ENCODE data around the gene SPP1. TPM values are rescaled to one million over a fixed set of nuclear protein-coding genes. Genes with fewer than 3 reads are reported as not detected.

The SPP1 gene
- total RNA-seq (10 to 100 TPM in 2 of 4 donors, 1 to 10 TPM in 2; 1.4 to 58.7 (median 25.0) TPM), polyA plus RNA-seq (1 to 10 TPM in 1 of 3 donors, under 1 TPM in 2; 0.69 to 5.5 (median 0.70) TPM)
- long read RNA-seq, donor 1, transcript SPP1-203 (7 exons, 1,473 nt): major isoform, 9 of 13 reads
- long read RNA-seq, donor 1, partial matches to known transcripts: 0 of 13 reads
- long read RNA-seq, donor 1, other reads (novel, unspliced or antisense): 0 of 13 reads
- long read RNA-seq, donor 2: 0 reads

DNA sequence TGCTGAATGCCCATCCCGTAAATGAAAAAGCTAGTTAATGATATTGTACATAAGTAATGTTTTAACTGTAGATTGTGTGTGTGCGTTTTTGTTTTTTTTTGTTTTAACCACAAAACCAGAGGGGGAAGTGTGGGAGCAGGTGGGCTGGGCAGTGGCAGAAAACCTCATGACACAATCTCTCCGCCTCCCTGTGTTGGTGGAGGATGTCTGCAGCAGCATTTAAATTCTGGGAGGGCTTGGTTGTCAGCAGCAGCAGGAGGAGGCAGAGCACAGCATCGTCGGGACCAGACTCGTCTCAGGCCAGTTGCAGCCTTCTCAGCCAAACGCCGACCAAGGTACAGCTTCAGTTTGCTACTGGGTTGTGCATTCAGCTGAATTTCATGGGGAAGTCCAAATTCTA is at the start of gene SPP1:
Gene SPP1 (plus strand): TSS at position 249 of the 400 bp plus-strand sequence. CDS start 1,182 bp downstream, outside the sequence.
- no peaks in the 10 kb centered on the region for H3K27me3 ChIP-seq (ENCODE audit: insufficient read depth in 3 of 3, low read length in 2 of 3)
- no peaks in the 10 kb centered on the region for H3K9me3 ChIP-seq
- ATAC-seq (no peak), DNase-seq (no peak)
- 39 to 42% (median 41%) methylated on average over 8 of the region's 8 CpGs for WGBS, 3 donors
- TF ChIP-seq, protein P1, sequence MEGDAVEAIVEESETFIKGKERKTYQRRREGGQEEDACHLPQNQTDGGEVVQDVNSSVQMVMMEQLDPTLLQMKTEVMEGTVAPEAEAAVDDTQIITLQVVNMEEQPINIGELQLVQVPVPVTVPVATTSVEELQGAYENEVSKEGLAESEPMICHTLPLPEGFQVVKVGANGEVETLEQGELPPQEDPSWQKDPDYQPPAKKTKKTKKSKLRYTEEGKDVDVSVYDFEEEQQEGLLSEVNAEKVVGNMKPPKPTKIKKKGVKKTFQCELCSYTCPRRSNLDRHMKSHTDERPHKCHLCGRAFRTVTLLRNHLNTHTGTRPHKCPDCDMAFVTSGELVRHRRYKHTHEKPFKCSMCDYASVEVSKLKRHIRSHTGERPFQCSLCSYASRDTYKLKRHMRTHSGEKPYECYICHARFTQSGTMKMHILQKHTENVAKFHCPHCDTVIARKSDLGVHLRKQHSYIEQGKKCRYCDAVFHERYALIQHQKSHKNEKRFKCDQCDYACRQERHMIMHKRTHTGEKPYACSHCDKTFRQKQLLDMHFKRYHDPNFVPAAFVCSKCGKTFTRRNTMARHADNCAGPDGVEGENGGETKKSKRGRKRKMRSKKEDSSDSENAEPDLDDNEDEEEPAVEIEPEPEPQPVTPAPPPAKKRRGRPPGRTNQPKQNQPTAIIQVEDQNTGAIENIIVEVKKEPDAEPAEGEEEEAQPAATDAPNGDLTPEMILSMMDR (IDR thresholded peaks at IDR 0.05): no peak
- H3K27ac ChIP-seq: no peak within 1 kb of the TSS
- intact Hi-C loops (cut with DNase I): loop anchor here in 1 of 2 donors (10.0 kb wide), 1 partner anchor 301 kb away; no protein-coding TSS in a partner anchor
- no peaks in the 10 kb centered on the region for H3K4me1 ChIP-seq
- no peaks in the 10 kb centered on the region for H3K36me3 ChIP-seq (ENCODE audit: insufficient read depth in 1 of 2, low read depth in 1 of 2)
- no peak within 1 kb of the TSS for H3K4me3 ChIP-seq

DNA sequence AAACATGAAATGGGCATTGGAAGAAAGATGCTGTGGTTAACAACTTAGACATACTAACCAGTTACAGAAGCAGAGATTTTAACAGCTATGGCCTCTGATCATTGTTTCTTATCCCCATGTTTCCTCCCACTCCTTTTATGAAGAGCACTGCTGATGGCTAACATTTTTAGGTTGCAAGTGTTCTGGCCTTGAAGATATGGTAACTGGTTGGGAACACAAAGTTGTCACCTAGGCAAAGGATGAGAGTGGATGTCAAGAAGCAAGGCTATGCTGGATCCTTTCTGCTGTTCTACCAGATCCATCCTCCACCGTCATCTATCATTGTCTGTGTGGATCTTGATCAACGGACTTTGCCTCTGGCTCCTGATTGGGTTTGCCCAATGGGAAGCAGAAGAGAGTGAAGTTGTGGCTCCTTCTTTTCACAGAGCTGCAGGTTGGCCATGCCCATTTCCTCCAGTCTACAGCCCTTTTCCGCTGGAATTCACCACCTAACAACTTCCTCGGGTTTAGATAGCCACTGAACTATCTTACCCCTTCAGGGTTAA is 48.9 kb upstream of the SPP1 start:
- H3K4me3 ChIP-seq: no peak overlapping the region
- H3K4me1 ChIP-seq: no peaks in the 10 kb centered on the region
- no peak overlapping the region for H3K27ac ChIP-seq
- H3K36me3 ChIP-seq (ENCODE audit: insufficient read depth in 1 of 2, low read depth in 1 of 2): no peaks in the 10 kb centered on the region
- TF ChIP-seq, protein P1 (IDR thresholded peaks at IDR 0.05): no peak
- ATAC-seq: no peak
- intact Hi-C loops (cut with DNase I): loop anchor here in 1 of 2 donors (1.0 kb wide), 1 partner anchor 12 kb away; no protein-coding TSS in a partner anchor
- 78 to 92% (median 88%) methylated on average over 4 of the region's 4 CpGs for WGBS, 3 donors
- H3K27me3 ChIP-seq (ENCODE audit: insufficient read depth in 3 of 3, low read length in 2 of 3): peaks cover 0 to 2% (median 0%) of the 10 kb centered on the region in 3 donors
- H3K9me3 ChIP-seq: peaks cover under 1% of the 10 kb centered on the region
- no peak for DNase-seq

DNA sequence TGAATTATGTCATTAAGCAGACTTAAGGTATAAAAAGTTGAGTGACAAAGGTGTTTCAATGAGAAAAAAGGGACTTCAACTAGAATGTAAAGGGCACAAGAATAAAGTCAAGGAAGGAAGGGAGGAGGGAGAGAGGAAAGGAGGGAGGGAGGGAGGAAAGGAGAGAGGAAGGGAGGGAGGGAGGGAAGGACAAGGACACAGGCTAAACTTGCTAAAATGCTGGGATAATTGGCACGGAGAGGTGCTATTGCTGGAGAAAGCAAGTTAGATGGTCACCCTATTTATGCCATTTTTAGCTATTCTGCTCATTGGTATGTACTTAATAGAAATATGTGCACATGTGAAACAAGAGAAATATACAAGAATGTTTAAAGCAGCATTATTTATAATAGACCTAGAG is 44.9 kb upstream of the SPP1 start:
- no peak overlapping the region for H3K4me3 ChIP-seq
- 61 to 80% (median 72%) methylated on average over 1 of the region's 1 CpG for WGBS, 3 donors
- DNase-seq (no peak), ATAC-seq (no peak)
- H3K4me1 ChIP-seq: no peaks in the 10 kb centered on the region
- TF ChIP-seq, protein P1 (IDR thresholded peaks at IDR 0.05): no peak
- intact Hi-C loops (cut with DNase I): no loop called here
- H3K9me3 ChIP-seq: peaks cover 5% of the 10 kb centered on the region
- no peak overlapping the region for H3K27ac ChIP-seq
- no peaks in the 10 kb centered on the region for H3K36me3 ChIP-seq (ENCODE audit: insufficient read depth in 1 of 2, low read depth in 1 of 2)
- H3K27me3 ChIP-seq (ENCODE audit: insufficient read depth in 3 of 3, low read length in 2 of 3): peaks cover 0 to 2% (median 0%) of the 10 kb centered on the region in 3 donors

DNA sequence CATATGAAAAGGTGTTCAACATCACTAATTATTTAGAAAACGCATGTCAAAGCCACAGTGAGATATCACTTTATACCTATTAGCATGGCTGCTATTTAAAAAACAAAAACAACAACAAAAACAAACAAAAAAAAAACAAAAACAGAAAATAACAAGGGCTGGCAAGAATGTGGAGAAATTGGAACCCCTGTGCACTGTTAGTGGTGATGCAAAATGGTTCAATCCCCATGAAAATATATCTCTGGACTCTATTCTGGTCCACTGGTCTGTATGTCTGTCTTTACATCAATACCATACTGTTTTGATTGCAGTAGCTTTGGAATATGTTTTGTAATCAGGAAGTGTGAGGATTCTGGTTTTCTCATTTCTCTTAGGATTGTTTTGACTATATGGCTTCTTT is 43.6 kb upstream of the SPP1 start:
- ATAC-seq (no peak), DNase-seq (no peak)
- peaks cover 0 to 2% (median 0%) of the 10 kb centered on the region in 3 donors for H3K27me3 ChIP-seq (ENCODE audit: insufficient read depth in 3 of 3, low read length in 2 of 3)
- intact Hi-C loops (cut with DNase I): no loop called here
- no peak overlapping the region for H3K27ac ChIP-seq
- 77 to 89% (median 83%) methylated on average over 1 of the region's 1 CpG for WGBS, 3 donors
- H3K4me3 ChIP-seq: no peak overlapping the region
- peaks cover 5% of the 10 kb centered on the region for H3K9me3 ChIP-seq
- no peaks in the 10 kb centered on the region for H3K4me1 ChIP-seq
- TF ChIP-seq, protein P1 (IDR thresholded peaks at IDR 0.05): no peak
- no peaks in the 10 kb centered on the region for H3K36me3 ChIP-seq (ENCODE audit: insufficient read depth in 1 of 2, low read depth in 1 of 2)
